ENCODE data around the gene BCAN. TPM values are rescaled to one million over a fixed set of nuclear protein-coding genes. Genes with fewer than 3 reads are reported as not detected.

The BCAN gene
- total RNA-seq, 1 donor from 2014 or later, result 1.1 TPM

DNA sequence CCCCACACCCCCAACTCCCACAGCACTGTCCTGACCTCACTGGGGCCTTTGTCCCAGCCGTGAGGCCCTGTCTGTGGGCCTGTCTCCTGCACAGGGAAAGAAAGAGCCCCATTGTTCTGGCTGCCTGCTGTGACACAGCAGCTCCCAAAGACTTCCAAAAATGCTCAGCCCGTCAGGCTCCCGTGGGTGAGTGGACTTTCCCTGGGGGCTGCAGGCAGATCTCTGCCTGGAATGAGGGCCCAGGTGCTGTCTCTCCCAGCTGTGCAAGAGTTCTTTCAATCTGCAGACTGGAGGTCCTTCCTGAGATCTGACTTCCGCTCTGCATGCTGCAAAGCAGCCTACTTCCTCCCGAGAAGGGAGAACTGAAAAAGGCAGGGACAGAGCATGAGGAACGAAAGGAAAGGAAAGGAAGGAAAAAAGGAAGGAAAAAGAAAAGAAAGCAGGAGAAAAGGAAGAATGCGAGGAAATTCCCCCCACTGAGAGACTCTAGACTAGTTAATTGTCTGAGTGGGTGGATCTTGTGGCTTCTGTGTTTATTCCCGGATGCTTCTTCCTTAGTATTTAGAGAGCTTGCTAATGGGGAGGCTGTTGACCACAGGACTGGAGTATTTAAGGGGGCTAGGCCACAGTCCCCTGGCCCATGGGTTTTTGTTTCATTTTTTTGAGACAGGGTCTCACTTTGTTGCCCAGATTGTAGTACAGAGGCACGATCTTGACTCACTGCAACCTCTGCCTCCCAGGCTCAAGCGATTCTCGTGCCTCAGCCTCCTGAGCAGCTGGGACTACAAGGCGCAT lies 20.3 kb downstream of the BCAN start:
- DNase-seq (ENCODE audit: low spot score), result no peak

DNA sequence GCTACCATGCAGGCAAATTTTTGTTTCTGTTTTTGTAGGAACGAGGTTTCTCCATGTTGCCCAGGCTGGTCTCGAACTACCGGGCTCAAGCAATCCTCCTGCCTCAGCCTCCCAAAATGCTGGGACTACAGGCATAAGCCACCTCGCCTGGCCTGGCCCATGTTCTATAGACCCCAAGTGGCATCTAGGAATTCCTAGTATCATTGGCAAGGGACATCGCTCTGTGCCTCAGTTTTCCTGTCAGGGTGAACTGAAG lies 20.8 kb downstream of the BCAN start:
- DNase-seq (ENCODE audit: low spot score), result no peak

- no peak for DNase-seq (ENCODE audit: low spot score)
Observed at GRCh38 chr1:156663178-156663577, 21.3 kb downstream of the BCAN start.

DNA sequence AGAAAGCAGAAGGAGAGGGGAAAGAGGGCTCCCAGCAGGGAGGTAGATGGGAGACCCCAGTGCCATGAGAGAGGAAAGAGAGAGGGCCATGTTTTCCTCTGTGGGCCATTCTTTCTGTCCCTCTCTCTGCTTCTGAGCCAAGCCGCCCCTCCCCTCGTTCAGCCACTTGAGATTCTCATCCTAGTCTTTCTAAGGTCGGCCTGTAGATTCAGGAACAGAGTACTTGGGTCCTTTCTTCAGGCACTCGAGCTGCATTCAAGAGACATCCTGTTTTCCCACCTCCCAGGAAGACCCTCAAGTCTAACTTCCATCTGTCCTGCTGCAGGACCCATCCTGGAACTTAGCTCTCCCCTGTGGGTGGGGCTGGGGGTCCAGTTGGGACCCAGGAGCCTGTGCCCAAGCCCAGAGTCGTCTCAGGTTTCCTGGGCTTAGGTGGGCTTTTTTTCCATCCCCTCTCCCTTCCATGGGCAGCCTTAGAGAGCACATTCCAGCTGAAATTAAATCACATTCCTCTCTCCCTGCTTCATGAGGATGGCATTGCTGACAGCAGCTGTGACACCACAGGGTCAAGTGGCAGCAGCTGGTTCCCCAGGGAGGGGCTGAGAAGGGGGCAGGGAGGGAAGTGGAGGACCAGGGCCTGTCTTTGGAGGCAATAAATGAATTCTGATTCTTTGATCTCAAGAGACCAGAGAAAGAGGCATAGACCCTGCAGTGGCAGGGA lies 22.3 kb downstream of the BCAN start:
- DNase-seq (ENCODE audit: low spot score), result no peak

GRCh38 chr1:156664767-156665411 lies 23.0 kb downstream of the BCAN start:
- no peak for DNase-seq (ENCODE audit: low spot score)

DNA sequence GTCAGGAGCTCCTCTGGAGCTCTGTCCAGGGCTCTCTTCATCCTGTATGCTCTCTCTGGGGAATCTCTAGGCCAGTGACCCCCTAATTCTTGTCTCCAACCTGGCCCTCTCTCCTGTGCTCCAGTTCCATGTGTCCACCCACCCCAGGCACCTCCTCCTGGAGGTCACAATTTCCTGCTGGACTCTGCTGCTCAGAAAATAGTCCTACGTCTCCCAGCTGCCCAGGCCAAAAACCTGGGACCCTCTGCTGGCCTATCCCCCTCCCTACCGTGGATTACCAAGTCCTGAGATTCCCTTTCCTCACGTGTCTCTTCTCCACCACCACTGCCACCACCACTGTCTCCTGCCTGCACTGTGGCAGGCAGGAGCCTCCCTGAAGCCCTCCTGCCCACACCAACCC lies 23.6 kb downstream of the BCAN start:
- no peak for DNase-seq (ENCODE audit: low spot score)

- DNase-seq (ENCODE audit: low spot score), result no peak
Observed at GRCh38 chr1:156666862-156667609, 25.1 kb downstream of the BCAN start.

- DNase-seq (ENCODE audit: low spot score), result no peak
Observed at GRCh38 chr1:156667610-156667967, 25.7 kb downstream of the BCAN start.

GRCh38 chr1:156667968-156668709 lies 26.2 kb downstream of the BCAN start:
- no peak for DNase-seq (ENCODE audit: low spot score)

DNA sequence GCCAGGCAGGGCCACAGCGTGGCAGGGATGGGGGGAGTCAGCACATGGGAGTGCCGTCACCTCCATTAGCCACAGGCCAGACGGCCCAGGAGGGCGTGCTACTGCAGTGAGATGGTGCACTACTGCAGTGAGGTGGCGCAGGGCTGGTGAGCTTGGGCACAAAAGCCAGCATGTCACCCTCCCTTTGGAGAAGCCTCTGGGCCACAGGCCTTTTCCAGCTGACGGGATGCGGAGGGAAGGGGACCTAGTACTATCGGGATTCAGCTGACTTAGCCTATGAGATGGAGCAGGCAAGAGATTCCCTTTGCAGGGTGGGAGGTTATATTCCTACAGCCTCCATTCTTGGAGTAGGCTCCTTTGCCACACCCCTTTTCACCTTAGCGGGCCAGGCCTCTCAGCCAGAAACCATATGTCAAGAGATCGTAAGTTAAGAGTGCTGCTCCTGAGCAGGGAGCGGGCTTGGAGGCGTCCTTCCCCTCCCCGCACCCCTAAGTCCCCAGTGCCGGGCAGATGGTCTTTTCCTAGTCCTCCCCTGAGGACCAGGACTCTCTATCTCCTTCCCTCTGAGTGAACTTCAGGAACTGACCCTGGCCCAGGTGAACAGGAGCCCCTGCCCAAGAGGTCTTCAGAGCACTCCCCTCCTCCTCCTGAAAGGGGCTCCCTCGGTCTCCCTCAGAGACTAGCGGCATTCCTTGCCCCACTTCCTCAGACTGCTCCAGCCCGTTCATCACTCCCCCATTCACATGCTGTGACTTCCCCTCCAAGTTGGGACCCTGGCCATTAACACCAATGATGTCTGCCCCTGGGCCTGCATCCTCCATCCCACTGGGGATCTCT lies 27.1 kb downstream of the BCAN start:
- DNase-seq (ENCODE audit: low spot score), result no peak

DNA sequence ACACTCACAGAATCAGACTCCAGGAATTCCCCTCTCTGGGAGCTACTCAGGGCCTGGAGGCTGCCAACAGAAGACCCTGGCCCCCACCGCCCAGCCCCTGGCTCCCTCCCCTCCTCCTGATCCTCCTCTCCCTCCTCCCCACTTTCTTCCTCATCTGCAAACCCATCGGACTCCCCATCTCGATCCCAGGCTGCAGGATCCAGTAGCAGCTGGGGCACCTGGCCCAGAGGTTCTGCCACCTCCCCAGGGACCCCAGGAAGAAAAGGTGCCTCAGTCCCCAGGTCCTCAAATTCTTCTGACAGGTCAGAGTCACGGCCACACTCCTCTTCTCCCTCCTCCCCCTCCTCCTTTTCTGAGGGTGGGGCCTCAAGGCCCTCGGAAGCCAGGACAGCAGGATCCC lies 27.9 kb downstream of the BCAN start:
- no peak for DNase-seq (ENCODE audit: low spot score)

DNA sequence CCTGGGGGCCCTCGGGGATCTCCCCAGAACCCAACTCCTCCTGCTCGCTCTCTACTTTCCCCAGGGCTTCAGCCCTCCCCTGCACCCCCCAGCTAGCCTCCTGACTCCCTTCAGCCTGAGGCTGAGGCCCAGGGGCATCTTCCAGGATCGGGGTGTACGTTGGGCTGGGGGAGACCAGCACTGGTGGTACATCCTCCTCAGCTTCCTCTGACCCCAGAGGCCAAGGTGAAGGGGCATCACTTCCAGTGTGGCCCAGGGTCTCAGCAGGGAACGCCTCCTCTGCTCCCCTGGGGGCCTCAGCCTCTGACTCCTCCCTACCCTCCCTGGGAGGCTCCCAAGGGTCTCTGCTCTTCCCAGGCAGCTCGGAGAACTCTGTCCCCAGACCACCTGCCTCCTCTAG lies 28.4 kb downstream of the BCAN start:
- DNase-seq (ENCODE audit: low spot score), result no peak

- DNase-seq (ENCODE audit: low spot score), result no peak
Observed at GRCh38 chr1:156670791-156671190, 28.9 kb downstream of the BCAN start.

DNA sequence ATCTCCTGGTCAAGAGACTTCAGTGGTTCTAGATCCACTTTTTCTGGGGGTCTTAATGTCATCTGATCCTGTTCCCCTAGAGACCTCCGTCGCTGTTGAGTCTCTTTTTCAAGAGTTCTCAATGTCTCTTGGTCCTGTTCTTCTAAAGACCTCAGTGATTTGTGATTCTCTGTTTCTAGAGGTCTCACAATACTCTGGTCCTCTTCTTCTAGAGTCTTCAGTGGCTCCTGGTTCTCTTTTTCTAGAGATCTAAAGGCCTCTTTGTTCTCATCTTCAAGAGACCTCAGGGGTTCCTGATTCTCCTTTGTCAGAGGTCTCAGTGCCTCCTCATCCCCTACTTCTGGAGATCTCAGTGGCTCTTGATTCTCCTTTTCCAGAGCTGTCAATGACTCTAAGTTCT lies 29.9 kb downstream of the BCAN start:
- DNase-seq (ENCODE audit: low spot score), result no peak

- no peak for DNase-seq (ENCODE audit: low spot score)
Observed at GRCh38 chr1:156673387-156674121, 31.6 kb downstream of the BCAN start.

DNA sequence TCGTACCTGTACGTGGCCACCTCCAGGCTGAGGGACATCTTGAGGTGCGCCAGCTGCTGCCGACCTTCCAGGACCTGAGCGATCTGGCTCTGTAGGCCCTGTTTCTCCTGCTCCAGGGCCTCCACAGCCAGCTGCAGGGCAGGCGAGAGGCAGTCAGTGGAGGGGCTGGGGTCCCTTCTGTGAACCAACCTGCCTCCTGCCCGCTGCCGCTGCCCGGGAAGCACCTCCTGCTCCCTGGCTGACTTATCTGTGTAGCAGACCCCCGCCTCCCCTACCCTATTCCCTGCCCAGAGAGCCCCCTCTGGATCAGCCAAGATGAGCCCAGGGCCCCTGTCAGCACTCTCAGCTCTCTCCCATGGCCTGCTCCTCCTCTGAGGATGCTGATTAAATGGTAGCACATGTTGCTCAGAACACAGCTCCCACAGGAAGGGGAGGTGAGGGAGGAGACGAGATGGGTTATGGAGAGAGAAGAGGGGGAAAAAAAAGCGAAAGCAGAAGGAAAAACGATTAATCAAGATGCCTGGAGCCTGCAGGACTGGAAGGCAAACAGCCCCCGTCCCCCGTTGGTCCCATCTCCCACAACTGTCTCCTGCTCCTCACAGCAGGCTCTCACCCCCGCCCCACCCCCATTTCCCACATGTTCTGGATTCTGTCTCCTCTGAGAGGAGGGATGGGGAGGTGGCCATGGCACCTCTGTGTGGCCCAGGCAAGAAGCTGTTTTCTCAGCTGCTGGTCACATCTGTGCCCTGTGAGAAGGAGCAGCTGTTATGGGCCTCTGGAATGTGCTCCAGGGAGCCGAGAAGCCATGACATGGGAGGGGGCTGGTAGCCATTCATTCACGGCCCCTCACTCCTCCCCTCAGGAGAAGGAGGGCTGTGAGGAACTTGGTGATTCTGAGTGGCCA lies 33.5 kb downstream of the BCAN start:
- no peak for DNase-seq (ENCODE audit: low spot score)

- no peak for DNase-seq (ENCODE audit: low spot score)
Observed at GRCh38 chr1:156676114-156676819, 34.4 kb downstream of the BCAN start.

DNA sequence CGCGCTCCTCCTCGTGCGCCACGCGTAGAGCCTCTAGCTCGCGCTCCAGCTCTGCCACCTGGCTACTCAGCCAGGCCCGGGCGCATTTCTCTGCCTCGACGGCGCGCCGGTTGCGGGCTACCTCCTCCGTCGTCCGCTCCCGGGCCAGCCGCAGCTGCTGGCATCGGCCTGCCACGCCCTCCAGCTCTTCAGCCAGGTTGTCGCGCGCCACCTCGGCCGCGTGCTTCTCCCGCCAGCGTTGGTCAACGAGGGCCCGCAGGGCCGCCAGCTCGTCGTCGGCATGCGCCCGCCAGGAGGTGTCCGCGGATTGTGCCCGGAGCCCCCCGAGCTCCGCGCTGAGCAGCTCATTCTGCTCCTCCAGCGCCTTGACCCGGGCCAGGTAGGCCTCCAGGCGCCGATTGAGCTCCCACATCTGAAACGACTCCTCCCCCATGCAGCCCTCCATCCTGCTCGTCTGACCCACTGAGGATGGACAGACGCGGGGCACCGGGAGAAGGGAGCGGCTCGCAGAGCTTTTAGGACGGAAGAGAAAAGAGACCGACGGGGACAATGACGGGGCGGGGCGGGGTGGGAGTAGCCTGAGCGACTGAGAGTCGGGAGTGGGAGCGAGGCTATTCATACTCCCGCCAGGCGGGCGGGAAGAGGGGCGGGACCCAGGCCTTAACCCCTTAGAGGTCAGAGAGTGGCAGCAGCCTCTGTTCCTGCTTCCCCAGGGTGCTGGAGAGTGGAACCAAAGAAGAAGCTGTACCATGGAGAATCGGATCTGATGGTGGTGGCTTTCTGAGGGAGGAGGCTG lies 35.1 kb downstream of the BCAN start, which contains the start of gene NES:
NES (minus strand) TSS at position 588 of the 796 bp plus-strand sequence; CDS start at position 445, 143 bp downstream.
- peak; percentile 77 for DNase-seq (ENCODE audit: low spot score)
